DMS 273 (cell line): ENCODE results near the gene WDR54.

Experiments
- DNase-seq: peaks from one replicate; lab custom pipeline; 2025; ENCODE audit not compliant: unreplicated experiment; lab: John Stamatoyannopoulos, UW

WDR54 gene

GRCh38 chr2:74421221-74421870 lies at the start of gene WDR54, which contains the start of gene C2orf81:
TSS of gene WDR54 (plus strand) at chr2:74421730. CDS start at chr2:74422154, 424 bp downstream.
TSS of gene C2orf81 (minus strand) at chr2:74421619. CDS start at chr2:74421560, 59 bp downstream.
- DNase-seq = peak; percentile 98

GRCh38 chr2:74372674-74373073 lies 48.9 kb upstream of the WDR54 start:
- no peak for DNase-seq

- DNase-seq = peak; percentile 56
Observed at GRCh38 chr2:74373221-74373676, 48.3 kb upstream of the WDR54 start.

- no peak for DNase-seq
Observed at GRCh38 chr2:74373985-74374384, 47.5 kb upstream of the WDR54 start.

- DNase-seq = peak; percentile 88
Observed at GRCh38 chr2:74374509-74375205, 46.9 kb upstream of the WDR54 start.

- no peak for DNase-seq
Observed at GRCh38 chr2:74375838-74376237, 45.7 kb upstream of the WDR54 start.

- DNase-seq = no peak
Observed at GRCh38 chr2:74378007-74378406, 43.5 kb upstream of the WDR54 start.

GRCh38 chr2:74379851-74380789 lies 41.4 kb upstream of the WDR54 start, which contains the start of gene DCTN1:
TSS of gene DCTN1 (minus strand) at chr2:74380311. CDS start at chr2:74380037, 274 bp downstream.
- peak; percentile 51 for DNase-seq

- no peak for DNase-seq
Observed at GRCh38 chr2:74381751-74382150, 39.8 kb upstream of the WDR54 start.

GRCh38 chr2:74383254-74383653 lies 38.3 kb upstream of the WDR54 start:
- DNase-seq = no peak

- no peak for DNase-seq
Observed at GRCh38 chr2:74384051-74384450, 37.5 kb upstream of the WDR54 start.

GRCh38 chr2:74385396-74385795 lies 36.1 kb upstream of the WDR54 start:
- DNase-seq = no peak

GRCh38 chr2:74387346-74387745 lies 34.2 kb upstream of the WDR54 start:
- DNase-seq = no peak

GRCh38 chr2:74390606-74391005 lies 30.9 kb upstream of the WDR54 start:
- DNase-seq = no peak

- DNase-seq = peak; percentile 66
Observed at GRCh38 chr2:74391209-74391579, 30.3 kb upstream of the WDR54 start.

GRCh38 chr2:74391580-74392448 lies 29.7 kb upstream of the WDR54 start:
- peak; percentile 96 for DNase-seq

GRCh38 chr2:74392449-74392743 lies 29.1 kb upstream of the WDR54 start:
- DNase-seq = no peak

GRCh38 chr2:74393525-74393924 lies 28.0 kb upstream of the WDR54 start:
- no peak for DNase-seq

- DNase-seq = no peak
Observed at GRCh38 chr2:74396149-74396548, 25.4 kb upstream of the WDR54 start.

- DNase-seq = peak; percentile 75
Observed at GRCh38 chr2:74399785-74400184, 21.7 kb upstream of the WDR54 start.

GRCh38 chr2:74401891-74402290 lies 19.6 kb upstream of the WDR54 start:
- no peak for DNase-seq
